ENCODE results near the gene KCNQ5.

The KCNQ5 gene

GRCh38 chr6:72861059-72861458 lies 239.2 kb downstream of the KCNQ5 start:
- no peak overlapping the region for H3K9ac ChIP-seq (ENCODE audit: low read length)
- H3K9me2 ChIP-seq (replicated peaks; ENCODE audit: insufficient read depth, low read length) = no peaks in the 10 kb centered on the region
- H3K27ac ChIP-seq (ENCODE audit: low read depth, low read length) = no peak overlapping the region
- no peak overlapping the region for H3K4me2 ChIP-seq (ENCODE audit: low read depth, low read length, poor library complexity, severe bottlenecking)
- peaks cover 46% of the 10 kb centered on the region; the same call in 1 of the 2 replicates for H3K79me2 ChIP-seq (ENCODE audit: insufficient read depth, low read length)
- no peaks in the 10 kb centered on the region for H3K27me3 ChIP-seq (ENCODE audit: low read length)
- no peaks in the 10 kb centered on the region for H3F3A ChIP-seq (ENCODE audit: insufficient read depth)
- H2AFZ ChIP-seq (ENCODE audit: low read depth, low read length, severe bottlenecking) = no peak overlapping the region
- no peak for TF ChIP-seq CTCF (IDR thresholded peaks at IDR 0.05; ENCODE audit: insufficient read depth, low read length, poor library complexity, severe bottlenecking)
- TF ChIP-seq EZH2phosphoT487 (conservative IDR thresholded peaks at IDR 0.05; ENCODE audit: low read length) = no peak
- peaks cover 4% of the 10 kb centered on the region; the same call in 1 of the 2 replicates for H4K20me1 ChIP-seq (ENCODE audit: low read depth, low read length)
- no peaks in the 10 kb centered on the region for H3K36me3 ChIP-seq (ENCODE audit: low read length)
- no peak overlapping the region for H3K4me3 ChIP-seq (ENCODE audit: insufficient read depth, low read length, poor library complexity, severe bottlenecking)
- H3K9me3 ChIP-seq (ENCODE audit: insufficient read depth, low read length) = no peaks in the 10 kb centered on the region

- Histone ChIP-seq H3F3A (ENCODE audit: insufficient read depth) (no peaks in the 10 kb centered on the region), H2AFZ (ENCODE audit: low read depth, low read length, severe bottlenecking) (no peak overlapping the region), H3K9me2 (replicated peaks; ENCODE audit: insufficient read depth, low read length) (no peaks in the 10 kb centered on the region), H3K27ac (ENCODE audit: low read depth, low read length) (no peak overlapping the region), H3K4me2 (ENCODE audit: low read depth, low read length, poor library complexity, severe bottlenecking) (no peak overlapping the region), H3K9ac (ENCODE audit: low read length) (no peak overlapping the region), H4K20me1 (ENCODE audit: low read depth, low read length) (no peaks in the 10 kb centered on the region), H3K27me3 (ENCODE audit: low read length) (no peaks in the 10 kb centered on the region), H3K9me3 (ENCODE audit: insufficient read depth, low read length) (no peaks in the 10 kb centered on the region), H3K36me3 (ENCODE audit: low read length) (no peaks in the 10 kb centered on the region), H3K4me3 (ENCODE audit: insufficient read depth, low read length, poor library complexity, severe bottlenecking) (no peak overlapping the region), H3K79me2 (ENCODE audit: insufficient read depth, low read length) (peaks cover 40% of the 10 kb centered on the region; the same call in 1 of the 2 replicates)
- TF ChIP-seq EZH2phosphoT487 (conservative IDR thresholded peaks at IDR 0.05; ENCODE audit: low read length) (no peak), CTCF (IDR thresholded peaks at IDR 0.05; ENCODE audit: insufficient read depth, low read length, poor library complexity, severe bottlenecking) (no peak)
Observed at GRCh38 chr6:72861935-72862432, 240.1 kb downstream of the KCNQ5 start.

- Histone ChIP-seq H4K20me1 (ENCODE audit: low read depth, low read length) (no peaks in the 10 kb centered on the region), H3K79me2 (ENCODE audit: insufficient read depth, low read length) (peaks cover 34% of the 10 kb centered on the region; the same call in 1 of the 2 replicates), H3K9me2 (replicated peaks; ENCODE audit: insufficient read depth, low read length) (no peaks in the 10 kb centered on the region), H3K27me3 (ENCODE audit: low read length) (no peaks in the 10 kb centered on the region), H3K4me3 (ENCODE audit: insufficient read depth, low read length, poor library complexity, severe bottlenecking) (no peak overlapping the region), H3K27ac (ENCODE audit: low read depth, low read length) (no peak overlapping the region), H3K4me2 (ENCODE audit: low read depth, low read length, poor library complexity, severe bottlenecking) (no peak overlapping the region), H2AFZ (ENCODE audit: low read depth, low read length, severe bottlenecking) (no peak overlapping the region), H3F3A (ENCODE audit: insufficient read depth) (no peaks in the 10 kb centered on the region), H3K9me3 (ENCODE audit: insufficient read depth, low read length) (no peaks in the 10 kb centered on the region), H3K9ac (ENCODE audit: low read length) (no peak overlapping the region), H3K36me3 (ENCODE audit: low read length) (no peaks in the 10 kb centered on the region)
- no peak for TF ChIP-seq CTCF (IDR thresholded peaks at IDR 0.05; ENCODE audit: insufficient read depth, low read length, poor library complexity, severe bottlenecking)
- no peak for TF ChIP-seq EZH2phosphoT487 (conservative IDR thresholded peaks at IDR 0.05; ENCODE audit: low read length)
Observed at GRCh38 chr6:72863131-72863530, 241.3 kb downstream of the KCNQ5 start.

Data from SU-DHL-6 (cell line).